ENCODE measurements around the gene BIRC3.
"Not testable (repeated sequence)": the region's sequence is repeated elsewhere in the genome, so short reads cannot be mapped to it uniquely, and the experiment has no call there.

The BIRC3 gene

DNA sequence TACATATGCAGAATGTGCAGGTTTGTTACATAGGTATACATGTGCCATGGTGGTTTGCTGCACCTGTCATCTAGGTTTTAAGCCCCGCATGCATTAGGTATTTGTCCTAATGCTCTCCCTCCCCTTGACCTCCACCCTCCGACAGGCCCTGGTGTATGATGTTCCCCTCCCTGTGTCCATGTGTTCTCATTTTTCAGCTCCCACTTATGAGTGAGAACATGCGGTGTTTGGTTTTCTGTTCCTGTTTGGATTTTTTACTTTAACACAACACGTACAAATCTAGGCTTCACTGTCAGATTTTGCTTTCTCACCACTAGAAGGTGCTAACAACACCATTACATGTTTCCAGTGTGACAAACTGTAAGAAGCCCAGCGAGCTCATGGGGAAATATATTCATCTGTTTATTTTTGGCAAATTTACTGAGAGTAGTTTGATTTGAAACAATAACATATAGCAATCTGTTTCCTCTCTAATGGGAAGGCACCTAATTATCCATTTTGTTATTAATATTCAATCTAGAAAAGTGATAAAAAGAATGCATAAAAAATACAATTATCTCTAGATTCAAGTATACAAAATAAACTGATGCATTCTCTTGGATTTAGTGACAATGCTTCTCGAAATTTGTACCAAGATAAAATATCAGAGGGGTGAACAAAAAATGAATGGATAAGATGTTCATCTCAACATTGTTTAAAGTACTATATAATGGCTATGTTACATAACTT, 23.2 kb upstream of the BIRC3 start:
- in situ Hi-C loops (cut with MboI; ENCODE audit: low sequenced_read_pairs): no loop called here

DNA sequence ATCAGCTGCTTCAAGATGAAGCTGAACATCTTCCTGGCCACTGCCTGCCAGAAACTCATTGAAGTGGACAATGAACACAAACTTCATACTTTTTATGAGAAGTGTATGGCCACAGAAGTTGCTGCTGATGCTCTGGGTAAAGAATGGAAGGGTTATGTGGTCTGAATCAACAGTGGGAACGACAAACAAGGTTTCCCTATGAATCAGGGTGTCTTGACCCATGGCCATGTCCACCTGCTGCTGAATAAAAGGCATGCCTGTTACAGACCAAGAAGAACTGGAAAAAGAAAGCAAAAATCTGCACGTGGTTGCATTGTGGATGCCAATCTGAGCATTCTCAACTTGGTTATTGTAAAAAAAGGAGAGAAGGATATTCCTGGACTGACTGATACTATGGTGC, 22.2 kb upstream of the BIRC3 start:
- in situ Hi-C loops (cut with MboI; ENCODE audit: low sequenced_read_pairs): no loop called here

DNA sequence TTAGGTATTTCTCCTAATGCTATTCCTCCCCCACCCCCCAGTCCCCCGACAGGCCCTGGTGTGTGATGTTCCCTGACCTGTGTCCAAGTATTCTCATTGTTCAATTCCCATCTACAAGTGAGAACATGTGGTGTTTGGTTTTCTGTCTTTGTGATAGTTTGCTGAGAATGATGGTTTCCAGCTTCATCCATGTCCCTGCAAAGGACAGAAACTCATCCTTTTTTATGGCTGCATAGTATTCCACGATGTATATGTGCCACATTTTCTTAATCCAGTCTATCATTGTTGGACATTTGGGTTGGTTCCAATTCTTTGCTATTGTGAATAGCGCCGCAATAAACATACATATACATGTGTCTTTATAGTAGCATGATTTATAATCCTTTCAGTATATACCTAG, 20.5 kb upstream of the BIRC3 start:
- in situ Hi-C loops (cut with MboI; ENCODE audit: low sequenced_read_pairs): not testable (repeated sequence)

DNA sequence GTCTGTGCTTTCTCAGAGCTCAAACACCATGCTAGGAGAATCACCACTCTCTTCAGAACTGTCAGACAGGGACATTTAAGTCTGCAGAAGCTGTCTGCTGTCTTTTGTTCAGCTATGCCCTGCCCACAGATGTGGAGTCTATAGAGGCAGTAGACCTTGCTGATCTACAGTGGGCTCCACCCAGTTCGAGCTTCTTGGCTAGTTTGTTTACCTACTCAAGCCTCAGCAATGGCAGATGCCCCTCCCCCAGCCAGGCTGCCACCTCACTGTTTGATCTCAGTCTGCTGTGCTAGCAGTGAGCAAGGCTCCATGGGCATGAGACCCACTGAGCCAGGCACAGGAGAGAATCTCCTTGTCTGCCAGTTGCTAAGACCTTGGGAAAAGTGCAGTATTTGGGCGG, 16.4 kb upstream of the BIRC3 start:
- in situ Hi-C loops (cut with MboI; ENCODE audit: low sequenced_read_pairs): not testable (repeated sequence)

DNA sequence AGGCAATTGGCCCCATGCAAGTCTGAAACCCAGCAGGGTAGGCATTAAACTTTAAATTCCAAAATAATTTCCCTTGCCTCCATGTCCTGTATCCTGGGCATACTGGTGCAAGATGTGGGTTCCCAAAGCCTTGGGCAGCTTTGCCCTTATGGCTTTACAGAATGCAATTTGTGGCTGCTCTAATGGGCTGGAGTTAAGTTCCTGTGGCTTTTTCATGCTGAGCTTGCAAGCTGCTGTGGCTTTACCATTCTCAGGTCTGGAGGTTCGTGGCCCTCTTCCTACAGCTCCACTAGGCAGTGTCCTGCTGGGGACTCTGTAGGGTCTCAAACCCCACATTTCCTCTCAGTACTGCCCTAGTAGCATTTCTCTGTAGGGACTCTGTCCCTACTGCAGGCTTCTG, 15.0 kb upstream of the BIRC3 start:
- in situ Hi-C loops (cut with MboI; ENCODE audit: low sequenced_read_pairs): no loop called here

DNA sequence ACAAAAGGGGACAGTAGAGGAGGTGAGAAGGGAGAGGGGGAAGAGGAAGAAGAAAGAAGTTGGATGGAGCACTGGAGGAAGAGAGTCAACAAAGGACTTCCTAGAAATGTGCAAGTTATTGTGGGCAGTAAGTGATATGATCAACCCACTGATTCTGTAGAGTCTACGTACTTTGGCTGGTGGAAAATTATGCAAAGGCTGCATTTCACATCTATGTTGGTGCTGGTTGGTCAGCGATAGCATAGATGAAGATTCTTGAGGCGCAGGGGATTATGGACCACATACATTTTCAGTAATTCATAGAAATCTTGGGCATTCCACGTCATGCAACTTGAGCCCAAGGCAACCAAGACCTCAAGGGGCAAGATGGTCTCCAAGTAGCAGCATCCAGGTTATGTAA, 12.6 kb upstream of the BIRC3 start:
- in situ Hi-C loops (cut with MboI; ENCODE audit: low sequenced_read_pairs): no loop called here

DNA sequence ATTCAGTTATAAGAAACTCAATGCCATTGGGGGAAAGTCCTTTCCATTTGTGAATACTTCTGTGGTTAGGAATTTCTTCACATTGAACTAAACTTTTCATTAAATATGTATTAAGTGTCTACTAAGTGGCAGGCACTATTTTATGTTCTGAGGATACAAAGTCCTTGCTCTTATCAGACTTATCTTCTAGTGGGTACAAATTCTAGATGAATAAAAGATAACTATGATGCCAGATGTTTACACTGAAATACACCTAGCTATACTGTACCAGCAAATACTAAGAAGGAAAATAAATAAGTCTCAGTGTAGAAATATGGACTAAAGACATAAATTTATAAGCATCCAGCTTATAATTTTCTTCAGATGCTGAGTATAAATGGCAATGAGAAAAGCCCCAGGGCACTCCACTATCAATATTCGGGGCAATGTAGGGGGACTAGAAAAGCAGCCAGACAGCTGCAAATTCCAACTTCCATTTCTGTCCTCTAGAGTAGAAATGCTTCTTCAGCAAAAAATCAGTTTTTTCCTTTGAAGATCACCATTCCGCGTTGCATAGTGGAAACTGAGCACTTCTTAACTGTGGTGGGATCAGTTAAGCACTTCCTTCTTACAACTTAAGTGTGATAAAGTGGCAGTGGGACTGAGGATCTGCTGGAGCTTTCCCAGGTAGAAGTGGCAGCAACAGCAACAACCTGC, 11.8 kb upstream of the BIRC3 start:
- in situ Hi-C loops (cut with MboI; ENCODE audit: low sequenced_read_pairs): no loop called here

DNA sequence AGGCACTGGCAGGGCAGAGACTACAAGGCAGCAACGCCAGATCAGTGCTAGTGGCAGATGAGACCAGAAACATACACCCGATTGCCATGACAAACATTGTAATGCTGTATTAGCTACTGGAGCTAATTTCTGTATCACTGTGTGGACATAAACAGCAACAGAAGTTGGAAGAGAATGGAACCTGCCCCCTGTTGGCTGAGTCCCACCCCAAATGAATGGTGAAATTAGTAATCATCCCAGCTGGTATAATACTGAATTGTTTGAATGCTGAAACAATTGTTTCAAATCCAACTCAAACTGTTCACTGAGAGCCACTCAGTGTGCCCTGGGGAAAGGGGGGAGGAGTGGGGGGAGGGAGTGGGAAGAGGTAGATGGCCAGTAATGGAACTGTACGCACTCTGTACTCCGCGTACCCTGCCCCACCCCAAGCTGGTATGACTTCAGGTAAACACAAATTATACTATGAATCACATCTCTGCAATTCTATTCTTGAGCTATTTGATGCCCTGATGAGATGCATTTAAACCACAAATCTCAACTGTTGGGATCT, 11.2 kb upstream of the BIRC3 start:
- in situ Hi-C loops (cut with MboI; ENCODE audit: low sequenced_read_pairs): no loop called here

DNA sequence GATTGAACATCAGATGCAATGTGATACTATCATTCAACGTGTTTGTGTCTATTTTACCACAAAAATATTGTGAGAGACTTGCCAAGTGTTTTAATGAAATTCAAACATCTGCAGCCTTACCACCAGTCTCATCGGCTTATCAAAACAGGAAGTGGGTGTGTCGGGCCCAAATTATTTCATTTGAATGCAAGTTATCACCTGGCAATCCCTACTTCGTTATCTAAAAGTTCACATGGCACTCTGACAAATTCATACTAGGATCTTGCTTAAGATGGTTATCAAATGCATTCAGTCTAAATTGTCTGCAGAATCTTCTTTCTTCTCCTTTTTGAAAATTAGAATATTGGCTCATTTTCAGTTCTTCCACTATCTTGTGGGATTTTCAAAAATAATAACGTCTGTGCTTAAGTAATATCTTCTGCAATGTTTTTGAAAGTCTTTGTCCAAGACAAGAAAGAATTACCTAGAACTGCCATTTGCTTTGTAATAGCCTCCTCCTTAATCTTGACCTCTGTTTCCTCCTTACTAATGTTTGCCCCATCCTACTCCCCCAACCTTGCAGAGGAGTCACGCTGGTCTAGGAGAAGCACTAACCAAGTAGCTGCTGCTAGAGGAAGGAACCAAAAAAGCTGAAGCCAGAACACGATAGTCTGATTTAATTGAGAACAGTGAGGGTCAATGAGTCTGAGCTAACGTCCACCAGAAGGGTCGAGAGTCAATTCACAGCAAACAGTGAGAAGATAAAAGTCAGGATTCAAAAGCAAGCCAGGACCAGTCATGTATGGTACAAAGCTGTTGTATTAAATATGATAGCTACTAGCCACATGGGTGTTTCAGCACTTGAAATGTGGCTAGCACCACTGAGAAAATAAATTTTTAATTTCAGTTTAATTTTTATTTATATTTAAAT, 10.2 kb upstream of the BIRC3 start:
- in situ Hi-C loops (cut with MboI; ENCODE audit: low sequenced_read_pairs): no loop called here

DNA sequence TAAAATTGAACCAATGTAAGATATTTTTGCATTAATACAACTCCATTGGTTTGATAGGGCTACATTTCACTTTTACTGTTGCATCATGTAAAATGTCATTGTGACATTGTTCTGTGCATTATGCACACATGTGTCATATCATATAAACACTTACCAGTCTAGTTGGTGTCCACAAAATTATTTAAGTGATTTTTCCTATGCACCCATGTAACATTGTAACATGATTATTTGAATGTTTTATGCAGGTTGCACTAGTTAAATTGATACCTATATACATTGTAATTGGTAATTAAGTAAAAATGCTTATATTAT, 9.6 kb upstream of the BIRC3 start:
- in situ Hi-C loops (cut with MboI; ENCODE audit: low sequenced_read_pairs): no loop called here

DNA sequence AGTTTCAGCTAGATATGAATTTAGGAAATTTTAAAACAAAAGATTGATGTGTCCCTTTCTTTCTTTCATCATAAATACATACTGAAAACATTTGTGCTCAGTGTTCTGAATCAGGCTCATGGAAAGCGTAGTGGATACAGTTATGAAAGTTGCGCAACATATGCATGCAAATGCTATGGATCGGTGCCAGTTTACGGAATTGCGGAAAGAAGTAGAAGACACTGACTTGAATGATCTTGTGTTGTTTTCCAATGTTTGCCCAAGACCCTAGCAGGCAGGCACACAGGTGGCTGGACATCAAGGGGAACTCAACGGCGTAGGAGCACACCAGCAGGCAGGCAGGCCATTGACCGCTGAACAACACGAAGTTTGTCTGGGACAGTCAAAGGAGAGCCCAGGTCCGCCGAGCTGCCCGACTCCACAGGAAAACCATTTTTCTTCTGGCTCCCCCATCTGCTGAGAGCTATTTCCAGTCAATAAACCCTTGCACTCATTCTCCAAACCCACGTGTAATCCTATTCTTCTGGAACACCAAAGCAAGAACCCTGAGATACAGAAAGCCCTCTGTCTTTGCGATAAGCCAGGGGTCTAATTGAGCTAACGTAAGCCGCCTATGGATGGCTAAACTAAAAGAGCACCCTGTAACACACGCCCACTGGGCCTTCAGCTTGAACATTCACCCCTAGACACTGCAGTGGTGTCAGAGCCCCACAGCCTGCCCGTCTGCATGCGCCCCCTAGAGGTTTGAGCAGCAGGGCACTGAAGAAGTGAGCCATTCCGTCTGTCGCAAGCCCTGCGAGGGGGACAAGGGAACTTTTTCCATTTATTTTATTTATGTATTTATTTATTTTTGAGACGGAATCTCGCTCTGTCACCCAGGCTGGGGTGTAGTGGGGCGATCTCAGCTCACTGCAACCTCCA, 7.4 kb upstream of the BIRC3 start:
- in situ Hi-C loops (cut with MboI; ENCODE audit: low sequenced_read_pairs): no loop called here

DNA sequence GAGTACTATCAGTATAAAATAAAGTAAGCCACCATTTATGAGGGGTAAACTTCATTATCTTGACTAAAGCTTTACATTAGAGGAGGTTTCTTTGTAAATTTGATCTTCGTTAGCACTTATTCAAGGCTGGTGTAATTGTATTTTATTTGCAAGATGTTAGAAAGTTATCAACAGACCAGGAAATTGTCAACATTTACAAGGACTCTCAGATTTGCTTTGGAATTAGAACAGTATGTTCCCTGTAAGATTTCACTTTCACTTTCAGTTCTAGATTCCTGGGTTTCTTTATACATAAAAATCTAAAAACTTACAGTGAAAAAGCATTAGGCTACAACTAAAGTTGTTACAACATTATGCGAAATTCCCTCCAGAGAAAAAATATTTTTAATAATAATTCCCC, 4.6 kb upstream of the BIRC3 start:
- in situ Hi-C loops (cut with MboI; ENCODE audit: low sequenced_read_pairs): no loop called here

DNA sequence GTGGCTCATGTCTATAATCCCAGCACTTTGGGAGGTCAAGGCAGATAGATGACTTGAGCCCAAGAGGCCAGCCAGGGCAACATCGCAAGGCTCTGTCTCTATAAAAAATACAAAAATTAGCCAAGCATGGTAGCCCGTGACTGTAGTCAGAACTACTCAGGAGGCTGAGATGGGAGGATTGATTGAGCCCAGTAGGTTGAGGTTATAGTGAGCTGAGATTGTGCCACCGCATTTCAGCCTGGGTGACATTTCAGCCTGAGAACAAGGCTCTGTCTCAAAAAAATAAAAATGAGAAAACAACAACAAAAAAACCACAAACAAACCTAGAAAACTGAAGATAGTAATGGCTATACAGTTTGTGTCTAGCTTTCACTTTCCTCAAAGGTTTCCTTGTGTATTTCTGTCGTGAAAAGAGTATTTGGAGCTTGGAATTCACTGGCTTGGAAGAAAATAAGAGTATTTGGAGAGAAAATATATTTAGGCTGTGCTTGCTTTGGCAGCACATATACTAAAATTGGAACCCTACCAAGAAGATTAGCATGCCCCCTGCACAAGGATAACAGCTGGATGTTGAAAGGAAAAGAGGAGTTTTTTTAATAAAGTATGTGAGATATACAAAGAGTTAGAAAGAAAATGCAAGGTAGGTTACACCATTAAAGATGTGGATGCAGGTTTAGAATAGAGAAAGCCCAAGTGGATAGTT, 3.9 kb upstream of the BIRC3 start:
- in situ Hi-C loops (cut with MboI; ENCODE audit: low sequenced_read_pairs): no loop called here

DNA sequence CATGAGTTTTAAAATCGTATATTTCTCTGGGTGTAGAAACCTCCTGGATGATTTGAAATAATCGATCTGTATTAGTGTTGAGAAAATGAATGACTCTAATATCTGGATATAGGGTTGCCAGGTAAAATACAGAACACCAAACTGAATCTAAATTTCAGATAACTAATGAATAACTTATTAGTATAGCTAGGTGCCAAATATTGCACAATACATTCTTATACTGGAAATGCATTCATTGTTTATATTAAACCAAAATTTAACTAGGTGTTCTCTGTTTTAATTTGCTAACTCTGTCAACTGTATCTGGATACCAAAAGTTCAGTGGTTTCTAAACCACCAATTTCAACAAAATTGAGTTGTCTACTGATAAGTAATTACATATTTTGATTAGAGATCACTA, 2.5 kb upstream of the BIRC3 start:
- in situ Hi-C loops (cut with MboI; ENCODE audit: low sequenced_read_pairs): no loop called here

DNA sequence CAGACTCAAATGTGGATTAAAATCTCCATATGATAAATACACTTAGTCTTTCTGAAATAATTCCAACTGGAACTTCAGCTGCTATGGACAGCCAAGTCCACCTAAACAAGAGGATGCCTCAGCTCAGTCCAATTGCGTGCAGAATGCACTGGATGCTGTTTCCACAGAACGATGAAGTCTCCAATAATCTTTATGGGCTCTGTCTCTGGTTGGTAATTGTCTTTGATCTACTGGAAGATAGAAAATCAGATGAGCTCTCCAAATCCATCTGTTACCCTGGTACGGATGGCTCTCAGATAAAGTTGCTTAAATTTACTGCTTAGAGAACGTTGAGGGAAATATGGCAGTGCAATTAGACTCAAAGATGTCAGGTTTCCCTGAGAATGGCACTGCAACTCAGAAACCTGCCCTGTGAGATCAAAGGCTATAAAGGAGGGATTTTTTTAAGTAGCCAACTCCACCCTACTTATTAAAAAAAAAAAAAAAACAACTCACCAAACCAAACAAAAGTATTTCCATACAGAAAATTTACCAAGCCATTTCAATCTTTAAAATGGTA, 859 bp upstream of the BIRC3 start:
- in situ Hi-C loops (cut with MboI; ENCODE audit: low sequenced_read_pairs): no loop called here

DNA sequence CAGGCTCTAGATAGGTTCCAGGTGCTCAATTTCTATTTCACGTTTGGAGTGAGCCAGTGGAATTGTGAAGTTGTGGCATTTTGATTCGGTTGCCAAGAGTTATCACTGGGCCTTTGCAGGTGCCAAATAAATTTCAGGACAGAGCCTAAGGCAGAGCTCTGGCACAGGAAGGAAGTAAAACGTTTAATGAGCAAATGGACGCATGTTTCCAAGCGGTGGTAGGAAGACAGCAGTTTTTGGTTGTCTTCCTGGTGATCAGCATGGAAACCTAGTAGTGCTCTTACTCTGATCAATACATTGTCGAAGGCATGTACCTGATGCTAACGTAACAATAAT, 452 bp downstream of the BIRC3 start:
- in situ Hi-C loops (cut with MboI; ENCODE audit: low sequenced_read_pairs): no loop called here

DNA sequence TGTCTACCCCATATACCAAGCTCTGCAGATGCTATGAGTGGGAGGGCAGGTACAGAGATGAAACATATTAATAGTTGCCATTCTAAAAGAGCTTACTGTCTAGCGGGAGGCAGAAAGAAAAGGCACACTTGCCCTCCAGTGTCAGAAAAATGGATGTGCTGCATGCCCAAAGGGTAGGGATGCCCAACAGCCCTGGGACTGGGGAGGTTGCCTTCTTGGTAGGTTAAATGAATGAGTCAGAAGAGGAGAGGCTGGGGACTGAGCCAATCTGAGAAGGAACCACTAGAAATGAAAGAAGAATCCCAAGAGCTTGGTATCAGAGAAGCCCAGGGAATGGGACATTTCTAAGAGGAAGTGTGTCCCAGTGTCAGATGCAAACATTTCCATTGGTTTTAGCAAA, 1.2 kb downstream of the BIRC3 start:
- in situ Hi-C loops (cut with MboI; ENCODE audit: low sequenced_read_pairs): no loop called here

DNA sequence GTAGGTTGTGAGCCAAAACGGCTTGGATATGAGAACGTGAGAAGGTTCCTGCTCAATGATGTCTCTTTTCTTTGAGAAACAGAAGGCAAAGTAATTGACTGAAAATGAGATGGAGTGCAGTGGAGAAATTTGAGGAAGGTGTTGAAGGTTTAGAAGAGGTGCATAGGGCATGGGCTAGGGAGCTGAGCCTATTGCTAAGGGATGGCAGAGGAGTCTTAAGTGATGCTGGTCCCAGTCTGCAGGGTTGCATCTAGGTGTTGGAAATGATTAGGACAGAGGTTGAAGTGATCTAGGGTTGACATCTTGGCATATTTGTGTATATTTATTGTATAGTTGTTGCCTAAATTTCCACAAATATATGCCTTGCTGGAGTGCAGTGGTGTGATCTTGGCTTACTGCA, 2.3 kb downstream of the BIRC3 start:
- in situ Hi-C loops (cut with MboI; ENCODE audit: low sequenced_read_pairs): no loop called here

DNA sequence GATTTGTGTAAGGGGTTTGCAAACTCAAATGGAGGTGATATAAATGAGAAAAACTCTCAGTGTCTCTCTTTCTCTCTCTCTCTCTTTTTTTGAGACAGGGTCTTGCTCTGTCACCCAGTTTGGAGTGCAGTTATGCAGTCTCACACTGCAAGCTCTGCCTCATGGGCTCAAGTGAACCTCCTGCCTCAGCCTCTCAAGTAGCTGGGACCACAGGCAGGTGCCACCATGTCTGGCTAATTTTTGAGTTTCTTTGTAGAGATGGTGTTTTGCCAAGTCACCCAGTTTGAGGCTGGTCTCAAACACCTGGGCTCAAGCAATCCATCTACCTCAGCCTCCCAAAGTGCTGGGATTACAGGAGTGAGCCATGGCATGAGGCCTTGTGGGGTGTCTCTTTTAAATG, 2.9 kb downstream of the BIRC3 start:
- in situ Hi-C loops (cut with MboI; ENCODE audit: low sequenced_read_pairs): no loop called here

DNA sequence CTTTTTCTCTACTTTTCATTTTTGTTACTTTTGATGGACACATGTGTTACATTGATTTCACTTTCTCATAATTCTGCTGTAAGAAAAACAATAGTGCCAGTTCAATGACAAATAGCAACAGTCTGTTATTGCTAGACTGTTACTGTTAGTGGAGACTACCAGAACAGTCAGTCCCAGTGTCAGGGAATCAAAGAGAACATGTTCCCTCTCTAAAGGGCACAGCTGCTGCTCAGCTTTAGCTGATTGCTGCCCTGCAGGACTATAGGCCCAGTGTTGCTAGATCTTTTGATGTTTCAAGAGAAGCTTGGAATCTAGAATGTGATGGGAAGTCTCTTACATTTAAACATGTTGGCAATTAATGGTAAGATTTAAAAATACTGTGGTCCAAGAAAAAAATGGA, 3.4 kb downstream of the BIRC3 start:
- in situ Hi-C loops (cut with MboI; ENCODE audit: low sequenced_read_pairs): no loop called here
